Spleen (tissue), 7 donors: ENCODE measurements around the gene CACNB2.

Experiments used
- POLR2AphosphoS5 ChIP-seq, 3 donors: sonication (generic); formaldehyde crosslinking; IDR thresholded peaks; one replicate each; pipeline ENCODE4 v1.5.1; 2017; ENCODE audit warnings: antibody characterized with exemption in 3 of 3
- TF ChIP-seq, protein P1 (sequence below), 11 experiments: fragments of 200-600 bp in 7 of 11; fragments of 450-650 bp in 4 of 11; sonication (generic) in 4 of 11; IDR thresholded peaks in 8 of 11; conservative IDR thresholded peaks in 3 of 11; 1 replicate in 7 of 11; 2 replicates in 4 of 11; pipeline versions ENCODE4 v1.4.0 to v1.8.0; 2016 to 2021; ENCODE audit warnings: antibody characterized with exemption in 11 of 11, inconsistent platforms in 4 of 11, mild to moderate bottlenecking in 1 of 11
- donor health status: DM: no; HTN: no; CAD: no; lungs with moderate emphysema.
- donor health status: DM: no; HTN: no; CAD: no.
- donor health status: DM: no; HTN: no; CAD: no.

DNA sequence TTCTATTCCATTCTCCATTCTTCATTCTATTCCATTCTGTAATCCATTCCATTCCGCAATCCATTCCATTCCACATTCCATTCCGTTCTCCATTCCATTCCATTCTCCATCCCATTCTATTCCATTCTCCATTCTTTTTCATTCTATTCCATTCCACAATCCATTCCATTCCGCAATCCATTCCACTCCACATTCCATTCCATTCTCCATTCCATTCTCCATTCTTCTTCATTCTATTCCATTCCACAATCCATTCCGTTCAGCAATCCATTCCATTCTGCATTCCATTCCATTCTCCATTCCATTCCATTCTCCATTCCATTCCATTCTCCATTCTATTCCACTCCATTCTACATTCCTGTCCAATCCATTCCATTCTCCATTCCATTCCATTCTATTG lies 426.0 kb downstream of the CACNB2 start:
- TF ChIP-seq, protein P1, sequence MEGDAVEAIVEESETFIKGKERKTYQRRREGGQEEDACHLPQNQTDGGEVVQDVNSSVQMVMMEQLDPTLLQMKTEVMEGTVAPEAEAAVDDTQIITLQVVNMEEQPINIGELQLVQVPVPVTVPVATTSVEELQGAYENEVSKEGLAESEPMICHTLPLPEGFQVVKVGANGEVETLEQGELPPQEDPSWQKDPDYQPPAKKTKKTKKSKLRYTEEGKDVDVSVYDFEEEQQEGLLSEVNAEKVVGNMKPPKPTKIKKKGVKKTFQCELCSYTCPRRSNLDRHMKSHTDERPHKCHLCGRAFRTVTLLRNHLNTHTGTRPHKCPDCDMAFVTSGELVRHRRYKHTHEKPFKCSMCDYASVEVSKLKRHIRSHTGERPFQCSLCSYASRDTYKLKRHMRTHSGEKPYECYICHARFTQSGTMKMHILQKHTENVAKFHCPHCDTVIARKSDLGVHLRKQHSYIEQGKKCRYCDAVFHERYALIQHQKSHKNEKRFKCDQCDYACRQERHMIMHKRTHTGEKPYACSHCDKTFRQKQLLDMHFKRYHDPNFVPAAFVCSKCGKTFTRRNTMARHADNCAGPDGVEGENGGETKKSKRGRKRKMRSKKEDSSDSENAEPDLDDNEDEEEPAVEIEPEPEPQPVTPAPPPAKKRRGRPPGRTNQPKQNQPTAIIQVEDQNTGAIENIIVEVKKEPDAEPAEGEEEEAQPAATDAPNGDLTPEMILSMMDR (IDR thresholded peaks at IDR 0.05 in 8 of 11, conservative IDR thresholded peaks at IDR 0.05 in 3 of 11): no peak
- no peak for TF ChIP-seq POLR2AphosphoS5 (IDR thresholded peaks at IDR 0.05)
